Mononuclear cell (primary cell): ENCODE results near the gene DCP1A. TPM values are rescaled to one million over a fixed set of nuclear protein-coding genes. Genes with fewer than 3 reads are reported as not detected.
"Not testable (repeated sequence)": the region's sequence is repeated elsewhere in the genome, so short reads cannot be mapped to it uniquely, and the experiment has no call there.

ENCODE experiments used
- H3K27me3 ChIP-seq: 2 replicates; pipeline ENCODE4 v1.6.0; 2011; ENCODE audit warnings: low read length, control low read depth; ENCODE audit not compliant: insufficient read depth
- H3K4me1 ChIP-seq: 2 replicates; pipeline ENCODE4 v1.5.1; 2011; ENCODE audit warnings: mild to moderate bottlenecking, low read length, control low read depth; ENCODE audit not compliant: insufficient read depth
- H3K4me3 ChIP-seq: 2 replicates; pipeline ENCODE4 v1.5.1; 2011; ENCODE audit warnings: mild to moderate bottlenecking, low read length, moderate library complexity
- H3K9me3 ChIP-seq: 2 replicates; pipeline ENCODE4 v1.5.1; 2011; ENCODE audit warnings: low read depth, mild to moderate bottlenecking, control low read depth, low read length
- total RNA-seq: library from RNA; depleted of rRNA; stranded (reverse); fragments of >200 nt; gene quantifications from one replicate; pipeline ENCODE4 v1.2.3, GENCODE V29; 2012

DCP1A gene
- total RNA-seq, 1 donor = 80.2 TPM

DNA sequence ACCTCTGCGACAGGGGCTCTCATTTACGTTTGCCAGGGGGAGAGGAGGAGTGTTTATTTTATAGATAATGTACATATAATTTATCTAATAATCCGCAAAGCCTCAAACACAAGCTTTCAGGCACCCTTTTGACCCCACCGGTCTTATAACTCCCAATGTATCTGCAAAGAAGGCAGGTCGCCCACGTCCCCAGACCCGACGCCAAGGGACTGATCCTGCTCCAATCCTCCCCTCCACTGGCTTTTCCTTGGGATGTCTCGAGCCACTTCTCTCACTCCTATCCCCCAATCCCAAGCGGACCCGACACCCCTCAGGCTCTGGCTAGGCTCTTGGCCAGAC lies 452 bp downstream of the DCP1A start:
- H3K4me3 ChIP-seq = peak overlapping the region; percentile 97

DNA sequence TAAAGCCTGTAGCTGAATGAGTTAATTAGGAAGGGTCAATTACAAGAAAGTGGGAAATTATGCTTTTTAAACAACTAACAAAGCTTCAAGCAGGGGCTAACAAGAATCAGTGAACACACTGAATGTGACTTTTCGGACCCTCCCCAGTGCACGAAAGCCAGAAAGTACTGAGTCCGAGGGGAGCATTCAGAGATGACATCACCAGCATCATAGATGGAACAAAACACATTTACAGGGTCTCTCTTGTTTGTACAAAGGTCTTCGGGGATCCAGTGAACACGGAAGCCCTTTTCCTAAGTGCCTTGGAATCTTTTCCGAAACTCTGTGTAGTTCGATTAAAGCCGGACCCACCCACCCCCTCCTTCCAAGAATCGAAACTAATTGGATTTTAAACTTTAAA lies 829 bp downstream of the DCP1A start:
- Histone ChIP-seq H3K9me3 (no peaks in the 10 kb centered on the region), H3K4me1 (peaks cover 23% of the 10 kb centered on the region), H3K27me3 (no peaks in the 10 kb centered on the region), H3K4me3 (peak overlapping the region; percentile 97)

More for the DNA sequence above, 452 bp downstream of the DCP1A start:
- Histone ChIP-seq H3K27me3 (no peaks in the 10 kb centered on the region), H3K9me3 (no peaks in the 10 kb centered on the region), H3K4me1 (peaks cover 23% of the 10 kb centered on the region)

DNA sequence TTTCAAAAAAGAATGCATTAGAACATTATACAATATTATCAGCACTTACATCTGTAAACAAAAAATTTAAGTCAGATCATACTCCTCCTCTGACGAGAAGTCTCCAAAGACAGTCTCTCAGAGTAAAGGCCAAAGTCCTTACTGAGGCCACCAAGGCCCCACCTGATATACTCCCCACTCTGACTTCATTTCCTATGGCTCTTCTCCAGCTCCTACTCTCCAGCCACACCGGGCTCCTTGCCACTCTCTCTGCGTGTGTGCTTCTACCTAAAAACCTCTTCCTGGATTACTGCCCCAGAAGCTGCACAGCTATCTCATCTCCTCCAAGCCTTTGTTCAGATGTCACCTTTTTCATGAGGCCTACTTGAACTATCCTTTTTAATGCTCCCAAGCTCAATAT lies 5.0 kb downstream of the DCP1A start:
- no peaks in the 10 kb centered on the region for H3K9me3 ChIP-seq
- no peak overlapping the region for H3K4me3 ChIP-seq
- H3K27me3 ChIP-seq = no peaks in the 10 kb centered on the region
- peaks cover 7% of the 10 kb centered on the region for H3K4me1 ChIP-seq

DNA sequence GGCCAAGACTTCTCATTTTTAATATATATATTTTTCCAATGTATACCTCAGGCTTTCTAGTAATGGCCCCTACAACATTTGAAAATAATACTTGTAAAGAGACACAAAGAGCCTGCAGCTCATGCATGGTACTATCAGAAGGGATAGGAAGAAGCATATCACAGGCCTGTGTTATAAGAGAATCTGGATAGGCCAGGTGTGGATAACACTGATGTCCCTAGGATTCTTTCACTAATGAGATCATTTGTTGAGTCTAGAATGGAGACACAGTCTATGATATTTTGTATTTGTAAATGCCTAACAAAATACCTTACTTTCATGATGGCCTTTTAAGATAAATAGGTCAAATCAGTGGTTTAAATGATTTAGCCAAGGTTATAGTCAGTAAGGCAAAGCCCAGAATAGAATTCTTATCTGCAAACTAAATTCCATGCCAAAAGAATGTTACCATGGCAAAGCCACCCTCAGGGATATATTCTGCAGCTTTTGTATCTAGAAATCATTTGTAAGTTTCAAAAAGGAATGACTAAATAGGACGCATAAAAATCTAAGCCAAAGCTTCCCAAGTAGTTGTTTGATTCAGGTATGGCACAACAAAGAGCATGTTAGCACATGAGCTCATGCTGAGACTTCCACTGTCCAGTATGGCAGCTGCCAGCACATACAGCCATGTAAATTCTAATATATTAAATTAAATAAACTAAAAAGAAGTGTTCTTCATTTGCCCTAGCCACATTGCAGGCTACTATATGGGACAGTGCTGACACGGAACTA lies 10.0 kb downstream of the DCP1A start:
- no peak overlapping the region for H3K4me3 ChIP-seq
- H3K27me3 ChIP-seq = no peaks in the 10 kb centered on the region
- H3K9me3 ChIP-seq = no peaks in the 10 kb centered on the region
- no peaks in the 10 kb centered on the region for H3K4me1 ChIP-seq

DNA sequence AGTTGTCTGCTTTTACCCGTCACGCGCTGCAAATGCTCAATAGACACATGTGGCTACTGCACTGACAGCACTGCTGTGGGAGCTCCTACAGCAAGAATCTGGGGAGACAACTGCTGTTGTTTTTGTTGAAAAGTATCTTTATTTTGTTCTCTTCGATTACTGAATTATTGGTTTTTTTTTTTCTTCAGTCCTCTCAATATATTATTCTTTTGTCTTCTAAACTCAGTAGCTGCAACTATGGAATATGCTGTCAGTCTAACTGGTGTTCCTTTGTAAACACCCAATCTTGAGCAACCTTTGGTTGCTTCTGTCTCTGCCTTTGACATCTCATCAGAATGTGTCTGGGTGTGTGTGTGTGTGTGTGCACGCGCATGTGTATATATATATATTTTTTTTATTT lies 12.6 kb downstream of the DCP1A start:
- Histone ChIP-seq H3K4me3 (no peak overlapping the region), H3K9me3 (no peaks in the 10 kb centered on the region), H3K27me3 (no peaks in the 10 kb centered on the region), H3K4me1 (peaks cover 3% of the 10 kb centered on the region)

DNA sequence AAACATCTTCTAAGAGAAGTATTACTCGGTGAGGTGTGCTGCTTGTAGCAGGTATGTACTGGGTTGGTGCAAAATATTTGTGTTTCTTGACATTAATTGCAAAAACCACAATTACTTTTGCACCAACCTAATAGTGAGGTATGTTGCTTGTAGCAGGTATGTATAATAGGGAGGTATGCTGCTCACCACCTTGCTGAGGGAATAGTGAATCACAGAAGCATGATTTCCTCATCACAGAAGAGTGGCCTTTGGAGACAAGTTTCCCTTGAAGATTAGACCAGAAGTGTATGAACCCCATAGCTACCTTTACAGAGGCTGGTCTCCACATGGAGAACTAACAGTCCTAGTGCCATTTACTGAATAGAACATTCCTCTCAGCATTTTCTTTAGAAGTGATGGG lies 15.5 kb downstream of the DCP1A start:
- Histone ChIP-seq H3K9me3 (no peaks in the 10 kb centered on the region), H3K4me3 (no peak overlapping the region), H3K4me1 (peaks cover 3% of the 10 kb centered on the region), H3K27me3 (no peaks in the 10 kb centered on the region)

DNA sequence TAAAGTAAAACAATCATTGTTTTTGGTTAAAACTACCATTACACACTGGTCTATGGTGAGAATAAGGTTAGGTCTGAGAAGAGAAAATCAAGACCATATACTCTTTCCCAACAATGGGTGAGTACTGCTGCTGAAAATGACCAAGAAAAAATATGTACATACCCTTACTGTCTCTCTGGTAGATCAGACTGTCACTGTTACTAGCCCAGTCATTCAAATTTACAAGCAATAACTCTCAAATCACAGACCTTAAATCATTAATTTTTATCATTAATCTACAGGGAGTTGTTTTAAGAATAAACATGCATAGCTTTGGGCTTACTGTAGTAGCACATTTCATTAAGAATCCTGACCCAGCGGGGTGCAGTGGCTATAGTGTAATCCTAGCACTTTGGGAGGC lies 17.4 kb downstream of the DCP1A start:
- Histone ChIP-seq H3K27me3 (no peaks in the 10 kb centered on the region), H3K9me3 (no peaks in the 10 kb centered on the region), H3K4me3 (no peak overlapping the region), H3K4me1 (peaks cover 3% of the 10 kb centered on the region)

DNA sequence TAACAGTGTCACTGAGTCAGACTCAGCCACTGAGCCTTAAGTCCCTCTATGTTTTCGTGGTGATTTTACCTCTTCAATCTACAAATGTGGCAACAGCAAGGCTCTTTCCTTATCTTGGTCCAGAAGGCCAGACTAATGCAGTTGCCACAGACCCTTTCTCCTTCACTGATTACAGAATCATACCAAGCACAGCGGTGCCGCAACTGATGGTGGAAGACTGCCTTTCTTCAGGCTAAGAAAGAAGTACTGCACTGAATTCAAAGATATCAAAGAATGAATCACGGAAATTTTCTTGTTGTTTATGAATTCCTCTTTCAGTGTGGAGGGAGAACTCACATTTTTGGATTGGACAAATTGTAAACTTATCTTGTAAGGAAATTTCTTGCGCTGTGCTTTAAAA lies 18.6 kb downstream of the DCP1A start:
- H3K27me3 ChIP-seq = no peaks in the 10 kb centered on the region
- H3K4me3 ChIP-seq = no peak overlapping the region
- peaks cover 3% of the 10 kb centered on the region for H3K4me1 ChIP-seq
- H3K9me3 ChIP-seq = no peaks in the 10 kb centered on the region

DNA sequence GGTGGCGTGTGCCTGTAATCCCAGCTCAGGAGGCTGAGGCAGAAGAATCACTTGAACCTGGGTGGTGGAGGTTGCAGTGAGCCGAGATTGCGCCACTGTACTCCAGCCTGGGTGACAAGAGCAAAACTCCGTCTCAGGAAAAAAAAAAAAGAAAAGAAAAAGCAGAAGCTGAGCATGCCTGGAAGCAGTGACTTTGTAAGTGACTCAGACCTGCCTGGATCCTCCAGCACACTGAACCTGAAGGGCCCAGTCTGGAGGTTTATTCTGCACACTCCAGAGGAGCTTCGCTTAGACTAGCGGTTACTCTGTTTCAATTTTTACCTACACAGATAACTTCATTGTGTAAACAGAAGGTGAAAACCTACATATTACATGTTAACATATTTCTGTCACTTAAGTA lies 19.4 kb downstream of the DCP1A start:
- H3K27me3 ChIP-seq, H3K9me3 ChIP-seq, H3K4me1 ChIP-seq, H3K4me3 ChIP-seq: not testable (repeated sequence)

DNA sequence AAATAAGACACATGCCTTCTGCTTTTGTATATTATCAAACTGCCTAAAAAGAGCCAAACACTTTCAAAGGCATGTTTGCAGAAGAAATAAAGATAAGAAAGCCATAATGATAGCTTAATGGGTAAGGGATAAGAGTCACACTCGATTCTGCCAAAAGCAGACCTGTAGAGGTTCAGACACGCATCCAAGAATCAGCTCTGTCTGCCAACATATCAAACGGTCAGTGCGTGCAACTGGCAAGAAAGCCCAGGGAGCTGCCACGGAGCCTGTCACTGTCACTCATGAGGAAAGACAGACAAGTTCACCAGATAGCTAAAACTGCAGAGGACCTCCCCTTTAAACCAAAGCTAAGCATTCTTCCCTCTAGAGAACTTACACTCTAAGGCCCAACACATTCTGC lies 23.2 kb downstream of the DCP1A start:
- Histone ChIP-seq H3K27me3 (no peaks in the 10 kb centered on the region), H3K9me3 (no peaks in the 10 kb centered on the region), H3K4me1 (peaks cover 7% of the 10 kb centered on the region), H3K4me3 (no peak overlapping the region)

DNA sequence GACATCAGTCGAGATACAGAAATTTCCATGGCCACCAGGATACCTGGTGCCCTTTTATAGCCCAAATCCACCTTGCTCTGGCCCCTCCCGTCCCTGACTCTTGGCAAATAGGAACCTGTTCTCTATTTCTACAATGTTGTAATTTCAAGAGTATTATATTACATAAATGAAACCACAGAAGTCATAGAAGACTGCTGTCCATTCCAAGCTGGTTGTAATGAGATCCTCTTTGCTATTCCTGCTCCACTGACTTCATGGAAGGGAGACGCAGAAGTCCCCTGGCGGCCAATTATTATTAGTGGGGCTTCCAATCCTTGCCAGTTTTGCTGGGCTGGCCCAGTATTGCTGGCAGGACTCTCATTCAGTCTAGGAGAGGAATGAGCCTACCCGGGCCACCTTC lies 26.6 kb downstream of the DCP1A start:
- H3K4me3 ChIP-seq = no peak overlapping the region
- no peaks in the 10 kb centered on the region for H3K27me3 ChIP-seq

DNA sequence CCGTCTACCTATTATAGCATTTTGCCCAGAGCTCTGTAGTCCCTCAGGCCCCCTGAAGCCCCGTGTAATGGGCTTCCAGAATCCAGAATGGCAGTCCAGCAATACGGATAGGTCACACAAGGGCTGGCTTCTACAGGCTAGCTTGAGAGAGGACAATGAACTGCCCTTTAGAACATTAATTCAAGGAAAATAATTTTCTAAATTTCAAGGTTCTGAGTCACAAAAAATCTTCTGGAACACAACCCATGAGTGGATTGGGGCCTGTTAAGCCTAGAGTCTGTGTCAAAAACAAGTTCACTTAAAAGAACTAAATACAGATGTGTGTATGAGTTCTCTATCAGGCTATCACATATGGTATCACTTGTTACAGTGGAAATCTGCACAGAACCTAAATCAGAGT lies 28.8 kb downstream of the DCP1A start:
- Histone ChIP-seq H3K27me3 (no peaks in the 10 kb centered on the region), H3K4me1 (peaks cover 7% of the 10 kb centered on the region), H3K4me3 (no peak overlapping the region), H3K9me3 (no peaks in the 10 kb centered on the region)

More for the DNA sequence above, 26.6 kb downstream of the DCP1A start:
- Histone ChIP-seq H3K9me3 (no peaks in the 10 kb centered on the region), H3K4me1 (peaks cover 7% of the 10 kb centered on the region)

DNA sequence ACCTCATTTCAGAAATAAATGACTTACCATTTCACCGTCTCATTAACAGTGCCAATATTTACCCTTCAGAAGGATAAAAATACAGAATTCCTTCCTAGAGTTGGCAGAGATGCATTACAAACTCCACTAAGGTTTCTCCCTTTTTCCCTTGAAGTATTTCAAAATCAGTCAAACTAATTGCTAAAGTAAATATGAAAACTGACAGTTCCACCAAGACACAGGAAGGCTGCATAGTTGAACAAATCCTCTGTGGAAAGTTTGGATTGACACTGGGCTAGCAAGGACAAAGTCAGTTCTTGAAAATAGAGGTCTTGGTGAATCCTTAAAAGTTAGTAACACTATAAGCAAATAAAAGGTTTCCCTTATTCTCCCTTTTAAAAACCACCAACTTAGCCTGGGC lies 34.5 kb downstream of the DCP1A start:
- Histone ChIP-seq H3K4me3 (no peak overlapping the region), H3K4me1 (no peaks in the 10 kb centered on the region), H3K27me3 (no peaks in the 10 kb centered on the region), H3K9me3 (no peaks in the 10 kb centered on the region)

DNA sequence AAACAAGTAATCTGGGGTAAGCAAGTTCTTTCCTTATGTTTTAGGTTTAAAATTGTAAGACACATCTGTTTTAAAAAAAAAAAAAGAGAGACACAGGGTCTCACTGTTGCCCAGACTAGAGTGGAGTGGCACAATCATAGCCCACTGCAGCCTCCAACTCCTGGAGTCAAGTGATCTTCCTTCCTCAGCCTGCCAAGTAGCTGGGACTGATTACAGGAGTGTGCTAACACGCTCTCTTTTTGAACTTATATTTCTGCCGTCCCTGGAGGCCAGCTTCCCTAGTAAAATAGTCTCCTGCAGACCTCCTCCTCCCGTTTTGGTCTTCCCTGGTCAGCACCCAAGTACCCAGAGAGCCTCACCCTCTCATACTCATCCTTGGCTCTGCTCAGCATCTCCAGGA lies 35.5 kb downstream of the DCP1A start:
- H3K4me3 ChIP-seq = no peak overlapping the region
- H3K9me3 ChIP-seq = no peaks in the 10 kb centered on the region
- H3K27me3 ChIP-seq = no peaks in the 10 kb centered on the region
- no peaks in the 10 kb centered on the region for H3K4me1 ChIP-seq

DNA sequence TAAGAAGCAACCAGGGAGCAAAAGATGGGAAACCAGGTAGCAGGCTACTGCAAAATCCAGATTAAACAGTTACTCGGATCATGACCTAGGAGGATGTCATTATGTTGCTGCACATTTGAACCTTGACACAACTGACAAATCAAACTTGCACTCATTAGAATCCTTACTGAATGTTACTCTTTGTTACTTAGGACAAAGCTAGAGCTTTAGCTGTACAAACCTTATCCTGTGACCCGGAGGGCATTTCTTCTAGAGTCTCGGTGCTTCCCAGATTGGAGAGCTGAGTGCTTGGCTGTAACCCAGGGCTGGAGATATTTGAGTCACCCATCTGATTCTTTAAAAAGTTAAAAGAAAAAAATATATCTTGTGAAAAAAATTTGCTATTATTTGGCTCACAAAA lies 43.4 kb downstream of the DCP1A start:
- no peaks in the 10 kb centered on the region for H3K9me3 ChIP-seq
- no peak overlapping the region for H3K4me3 ChIP-seq
- no peaks in the 10 kb centered on the region for H3K27me3 ChIP-seq
- no peaks in the 10 kb centered on the region for H3K4me1 ChIP-seq

DNA sequence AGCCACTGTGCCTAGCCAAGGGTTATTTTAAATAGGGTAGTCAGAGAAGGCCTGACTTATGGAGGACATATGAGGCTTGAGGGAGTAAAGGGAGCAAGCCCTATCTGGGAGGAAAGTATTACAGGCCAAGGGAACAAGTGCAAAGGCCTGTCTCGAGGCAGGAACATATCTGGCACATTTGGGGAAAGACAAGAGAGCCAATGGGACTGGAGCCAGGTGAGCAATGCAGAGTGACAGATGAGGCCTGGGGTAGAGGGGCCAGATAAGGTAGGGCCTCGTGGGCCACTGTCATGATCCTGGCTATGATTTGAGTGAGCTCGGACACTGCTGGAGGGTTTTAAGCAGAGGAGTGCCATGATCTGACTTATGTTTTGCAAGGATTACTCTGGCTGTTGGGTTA lies 43.8 kb downstream of the DCP1A start:
- Histone ChIP-seq H3K4me3 (no peak overlapping the region), H3K9me3 (no peaks in the 10 kb centered on the region), H3K4me1 (no peaks in the 10 kb centered on the region), H3K27me3 (no peaks in the 10 kb centered on the region)
